Measurements from ENCODE around the gene LASP1. TPM values are rescaled to one million over a fixed set of nuclear protein-coding genes. Genes with fewer than 3 reads are reported as not detected.

Gene LASP1
- total and polyA plus RNA-seq, 2 experiments from 2014 or later = 48.7 to 173 TPM

- Histone ChIP-seq H3K36me3 (ENCODE audit: insufficient read depth) (no peaks in the 10 kb centered on the region), H3K27ac (ENCODE audit: low read depth) (0 out of 2 replicates have a peak overlapping the region, but pooled peaks have one; percentile 39), H3K79me2 (replicated peaks; ENCODE audit: insufficient read depth) (peaks cover 37% of the 10 kb centered on the region), H4K20me1 (replicated peaks; ENCODE audit: insufficient read depth) (peaks cover 7% of the 10 kb centered on the region; the same call in 1 of the 2 replicates), H3K27me3 (ENCODE audit: insufficient read depth) (no peaks in the 10 kb centered on the region), H3K4me3 (no peak overlapping the region), H3K4me1 (ENCODE audit: insufficient read depth) (peaks cover 14% of the 10 kb centered on the region), H3F3A (replicated peaks; ENCODE audit: low read depth) (no peaks in the 10 kb centered on the region), H3K4me2 (no peak overlapping the region), H2AFZ (no peak overlapping the region), H3K9me2 (ENCODE audit: insufficient read depth) (no peaks in the 10 kb centered on the region)
- Mint-ChIP-seq H3K36me3 (ENCODE audit: low read depth) (peaks cover 44% of the 10 kb centered on the region), H3K27me3 (ENCODE audit: insufficient read depth, low read depth, poor library complexity) (peaks cover under 1% of the 10 kb centered on the region), H3K9me3 (no peaks in the 10 kb centered on the region), H3K27ac (no peak overlapping the region), H3K4me3 (no peak overlapping the region), H3K4me1 (peaks cover 24% of the 10 kb centered on the region)
- DNase-seq (ENCODE audit: low spot score) = no peak
- ATAC-seq = no peak
- TF ChIP-seq ETS1 (IDR thresholded peaks at IDR 0.05) = no peak
- TF ChIP-seq JUNB (IDR thresholded peaks at IDR 0.05; ENCODE audit: unreplicated experiment) = no peak
- no peak for TF ChIP-seq EZH2phosphoT487 (IDR thresholded peaks at IDR 0.05; ENCODE audit: unreplicated experiment)
- TF ChIP-seq ZNF114 (CRISPR knock-in tag; IDR thresholded peaks at IDR 0.05) = no peak
- TF ChIP-seq CREB1 (CRISPR knock-in tag; IDR thresholded peaks at IDR 0.05; ENCODE audit: low read depth) = no peak
- TF ChIP-seq STAT1 (IDR thresholded peaks at IDR 0.05; ENCODE audit: unreplicated experiment) = no peak
- TF ChIP-seq POLR2AphosphoS5 (IDR thresholded peaks at IDR 0.05; ENCODE audit: low read depth) = no peak
- TF ChIP-seq REST (IDR thresholded peaks at IDR 0.05; ENCODE audit: unreplicated experiment) = no peak
- TF ChIP-seq EZH2 (IDR thresholded peaks at IDR 0.05; ENCODE audit: low read depth, unreplicated experiment) = no peak
- no peak for TF ChIP-seq ZNF331 (CRISPR knock-in tag; IDR thresholded peaks at IDR 0.05; ENCODE audit: low read depth)
- no peak for TF ChIP-seq CTCF (conservative IDR thresholded peaks at IDR 0.05; ENCODE audit: low read depth in 2 of 2)
- TF ChIP-seq NANOG (IDR thresholded peaks at IDR 0.05; ENCODE audit: borderline replicate concordance) = no peak
- no peak for TF ChIP-seq ZNF462 (CRISPR knock-in tag; IDR thresholded peaks at IDR 0.05)
Observed at GRCh38 chr17:38891441-38891840, 21.6 kb downstream of the LASP1 start.

All from GM23338 (cell line).